GM21515 (cell line): Measurements from ENCODE around the gene WNT11.

Source experiments
- ATAC-seq: cut with Tn5 transposase; IDR thresholded peaks from one replicate; pipeline ENCODE4 v1.9.1; 2021; ENCODE audit not compliant: unreplicated experiment

The WNT11 gene

DNA sequence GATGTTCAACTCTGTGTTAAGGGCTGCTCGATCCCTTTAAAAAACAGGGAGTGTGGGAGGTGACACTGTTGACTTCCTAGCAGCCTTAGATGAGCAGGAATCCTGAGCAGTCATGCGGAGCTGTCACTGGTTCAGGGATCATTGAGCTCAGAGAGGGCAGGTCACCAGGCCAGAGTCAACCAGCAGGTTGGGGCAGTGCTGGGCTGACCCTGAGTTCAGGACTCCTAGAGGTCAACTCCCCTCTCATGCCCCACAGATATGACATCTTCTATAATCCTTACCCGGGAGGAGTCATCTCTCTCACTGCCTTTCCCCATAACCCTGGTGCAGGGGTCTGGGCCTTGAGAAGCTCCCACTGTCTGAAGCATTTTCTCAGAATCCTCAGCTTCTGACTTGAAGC, 12.9 kb upstream of the WNT11 start:
- ATAC-seq: no peak

DNA sequence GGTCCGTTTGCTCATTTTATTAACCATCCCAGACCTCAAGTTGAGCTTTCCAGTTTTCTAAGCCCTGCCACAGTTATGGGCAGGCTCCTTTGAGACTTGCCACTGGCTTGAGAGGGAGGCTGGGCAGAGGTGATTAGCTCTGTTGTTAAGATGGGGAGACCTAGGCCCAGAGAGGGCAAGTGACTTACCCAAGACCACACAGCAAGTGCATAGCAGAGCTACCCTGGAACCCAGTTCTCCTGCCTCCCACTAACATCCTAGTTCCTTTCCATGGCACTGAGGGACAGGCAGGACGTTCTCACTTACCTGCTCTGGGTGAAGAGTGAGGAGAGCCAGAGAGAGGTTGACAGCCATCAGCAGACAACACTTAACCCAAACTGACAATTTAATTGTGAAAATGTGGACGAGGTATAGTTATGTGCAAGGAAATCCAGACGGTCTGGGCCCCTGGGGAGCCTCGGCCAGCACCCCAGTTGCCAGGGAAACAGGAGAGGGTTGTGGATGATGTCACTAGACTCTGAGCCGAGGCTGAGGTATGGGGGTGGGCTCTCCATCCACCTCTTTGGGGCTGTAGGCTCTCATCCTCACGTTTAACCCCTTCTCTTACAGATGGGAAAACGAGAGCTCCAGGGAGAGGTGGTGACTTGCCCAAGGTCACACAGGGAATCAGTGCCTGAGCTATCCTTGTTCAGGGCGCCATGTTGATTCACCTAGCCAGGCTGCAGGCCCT, 12.3 kb upstream of the WNT11 start:
- no peak for ATAC-seq

DNA sequence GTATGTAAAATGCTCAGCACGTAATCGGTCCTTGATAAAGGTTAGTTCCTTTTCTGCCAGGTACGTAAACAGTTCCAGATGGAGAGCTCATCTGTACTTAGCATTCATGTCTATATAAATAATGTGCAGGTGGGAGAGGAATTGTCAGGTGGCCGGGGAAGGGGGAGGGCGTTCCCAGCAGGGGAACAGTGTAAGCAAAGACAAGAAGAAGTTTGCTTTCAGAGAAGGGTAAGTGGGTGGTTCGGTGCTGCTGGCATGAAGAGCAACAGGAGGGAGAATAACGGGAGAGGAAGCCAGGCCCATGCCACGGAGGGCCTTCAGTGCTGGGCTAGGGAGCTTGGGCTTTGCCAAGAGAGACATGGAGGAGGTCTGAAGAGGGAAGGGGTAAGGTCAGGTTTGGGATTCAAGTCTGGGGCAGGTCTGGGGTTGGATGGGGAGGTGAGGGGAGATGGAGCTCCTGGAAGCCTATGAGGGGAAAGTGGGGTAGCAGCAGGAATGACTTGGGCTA, 11.4 kb upstream of the WNT11 start:
- ATAC-seq: no peak

DNA sequence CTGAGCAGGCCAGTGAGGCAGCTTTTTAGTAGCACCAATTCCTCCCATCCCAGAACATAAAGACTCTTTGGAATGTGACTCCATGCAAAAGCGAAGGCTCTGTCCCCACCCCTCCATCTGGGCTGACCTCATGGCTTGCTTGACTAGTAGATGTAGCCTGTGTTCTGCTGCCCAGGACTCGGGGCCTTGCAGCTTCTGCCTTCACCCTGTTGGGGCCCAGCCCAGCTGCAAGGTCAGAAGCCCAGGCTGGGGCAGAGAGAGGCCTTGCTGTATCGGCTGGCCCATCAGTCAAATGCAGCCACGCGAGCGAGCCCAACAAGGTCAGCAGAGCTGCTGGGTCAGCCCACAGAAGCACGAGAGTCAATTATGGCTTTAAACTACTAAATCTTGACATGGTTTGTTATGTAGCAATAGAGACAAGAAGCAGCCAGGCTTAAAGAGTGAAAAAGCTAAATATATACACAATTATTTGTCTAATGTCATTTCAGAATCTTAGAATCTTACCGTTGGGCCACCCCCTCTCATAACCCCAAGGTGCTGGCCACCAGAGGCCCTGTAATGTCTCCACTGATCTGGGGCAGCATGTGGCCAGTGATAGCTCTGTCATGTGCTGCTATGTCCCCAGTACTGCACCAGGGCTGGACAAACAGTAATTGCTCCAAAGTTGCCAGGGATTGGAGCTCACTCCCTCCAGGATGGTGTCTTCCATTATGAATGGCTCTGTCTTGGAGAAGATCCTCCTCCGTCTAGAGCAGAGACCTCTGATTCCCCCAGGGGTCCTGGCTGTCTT, 10.4 kb upstream of the WNT11 start:
- no peak for ATAC-seq

DNA sequence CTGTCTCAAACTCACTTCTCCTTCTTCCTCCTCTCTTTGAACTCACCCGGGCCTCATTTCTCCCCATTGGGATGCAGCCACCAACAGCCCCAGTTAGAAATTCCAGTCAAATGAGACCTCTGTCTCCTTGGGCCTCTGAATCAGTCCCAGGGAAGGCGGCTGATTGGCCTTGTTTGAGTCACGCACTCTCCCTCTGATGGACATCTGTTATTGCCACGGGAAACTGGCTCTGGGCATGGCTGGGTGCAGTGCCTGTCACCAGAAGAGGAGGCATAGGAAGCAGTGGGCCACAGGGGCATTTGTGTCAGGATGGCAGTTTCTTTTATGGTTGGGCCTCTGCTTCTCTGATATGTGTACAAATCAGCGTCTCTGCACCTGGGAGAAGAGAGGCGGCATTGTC, 9.6 kb upstream of the WNT11 start:
- no peak for ATAC-seq

DNA sequence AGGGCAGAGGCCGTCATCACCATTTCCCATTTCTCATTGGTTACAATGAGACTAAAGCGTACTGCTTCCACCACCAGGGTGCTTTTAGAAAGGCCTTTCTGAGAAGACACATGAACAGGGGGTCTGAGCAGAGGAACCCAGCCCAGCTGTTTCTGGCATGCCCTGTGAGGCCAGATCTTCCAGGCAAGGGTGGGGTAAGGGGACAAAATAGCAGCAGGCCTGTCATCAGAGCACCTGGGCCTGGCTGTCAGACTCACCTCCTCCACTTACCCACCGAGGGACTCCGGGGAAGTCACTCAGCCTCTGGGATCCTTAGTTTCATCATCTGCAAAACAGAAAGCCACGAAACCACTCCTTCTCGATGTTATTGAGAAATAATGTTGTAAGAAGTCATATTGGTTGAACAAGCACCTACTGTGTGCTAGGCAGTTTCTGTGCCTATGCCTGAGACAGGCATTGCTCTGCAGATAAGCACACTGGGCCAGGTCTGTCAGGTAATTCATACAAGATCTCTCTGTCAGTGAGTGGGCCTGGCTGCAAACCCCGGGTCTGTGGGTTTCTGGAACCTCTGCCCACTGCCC, 8.8 kb upstream of the WNT11 start:
- ATAC-seq: no peak

DNA sequence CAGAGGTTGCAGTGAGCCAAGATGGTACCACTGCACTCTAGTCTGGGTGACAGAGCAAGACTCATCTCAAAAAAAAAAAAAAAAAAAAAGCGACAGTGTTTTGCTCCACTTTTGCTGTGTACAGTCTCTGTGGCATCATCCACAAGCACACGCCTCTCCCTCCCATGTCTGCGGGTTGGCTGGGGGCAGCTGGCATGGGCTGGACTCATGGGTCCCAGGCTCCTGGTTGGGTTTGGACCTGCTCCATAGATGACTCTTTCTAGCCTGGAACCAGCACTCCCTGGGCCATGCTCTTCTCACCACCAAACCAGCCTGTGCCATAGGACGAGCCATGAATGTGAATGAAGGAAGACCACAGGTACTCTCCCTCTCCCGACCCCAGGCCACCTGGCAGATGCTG, 7.9 kb upstream of the WNT11 start:
- ATAC-seq: no peak

DNA sequence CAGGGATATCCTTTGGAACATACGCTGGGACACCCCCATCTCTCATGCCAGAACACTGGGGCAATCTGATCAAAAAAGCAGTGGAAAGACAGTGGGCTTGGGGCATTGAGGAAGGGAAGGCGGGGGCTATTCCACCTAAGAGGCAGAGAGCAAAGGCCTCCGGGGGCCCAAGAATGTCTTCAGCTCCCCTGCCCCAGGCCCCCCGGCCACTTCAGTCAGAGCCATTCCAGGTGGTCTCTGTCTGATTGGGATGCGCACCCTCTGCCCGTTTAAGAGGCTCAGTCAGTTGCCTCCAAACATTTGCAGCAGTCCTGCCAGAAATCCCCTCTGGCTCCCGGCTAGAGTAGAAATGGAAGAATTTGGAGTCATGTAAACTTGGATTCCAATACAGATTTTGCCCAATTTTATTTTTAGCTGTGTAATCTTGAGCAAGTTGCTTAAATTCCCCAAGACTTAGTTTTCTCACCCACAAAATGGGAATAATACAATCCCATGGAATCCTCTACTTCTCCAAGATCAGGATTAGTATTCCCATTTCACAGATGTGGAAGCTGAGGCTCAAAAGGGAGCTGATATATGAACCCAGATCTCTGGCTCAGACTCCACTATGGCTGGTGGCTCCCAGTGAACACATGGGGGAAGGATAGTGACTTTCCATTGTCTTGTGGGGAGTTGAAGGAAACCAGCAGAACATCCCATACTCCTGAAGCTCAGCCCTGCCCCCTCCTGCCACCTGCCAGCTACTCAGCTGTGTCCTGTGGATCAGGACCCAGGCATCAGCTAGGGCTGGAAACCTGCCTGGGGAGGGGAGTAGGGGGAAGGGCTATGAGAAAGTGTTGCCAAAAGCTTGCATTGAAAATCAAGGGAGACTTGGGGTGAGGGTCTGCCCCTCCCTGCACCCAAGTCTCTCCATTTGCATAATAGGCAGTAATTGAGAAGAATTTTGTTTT, 6.1 kb upstream of the WNT11 start:
- no peak for ATAC-seq

DNA sequence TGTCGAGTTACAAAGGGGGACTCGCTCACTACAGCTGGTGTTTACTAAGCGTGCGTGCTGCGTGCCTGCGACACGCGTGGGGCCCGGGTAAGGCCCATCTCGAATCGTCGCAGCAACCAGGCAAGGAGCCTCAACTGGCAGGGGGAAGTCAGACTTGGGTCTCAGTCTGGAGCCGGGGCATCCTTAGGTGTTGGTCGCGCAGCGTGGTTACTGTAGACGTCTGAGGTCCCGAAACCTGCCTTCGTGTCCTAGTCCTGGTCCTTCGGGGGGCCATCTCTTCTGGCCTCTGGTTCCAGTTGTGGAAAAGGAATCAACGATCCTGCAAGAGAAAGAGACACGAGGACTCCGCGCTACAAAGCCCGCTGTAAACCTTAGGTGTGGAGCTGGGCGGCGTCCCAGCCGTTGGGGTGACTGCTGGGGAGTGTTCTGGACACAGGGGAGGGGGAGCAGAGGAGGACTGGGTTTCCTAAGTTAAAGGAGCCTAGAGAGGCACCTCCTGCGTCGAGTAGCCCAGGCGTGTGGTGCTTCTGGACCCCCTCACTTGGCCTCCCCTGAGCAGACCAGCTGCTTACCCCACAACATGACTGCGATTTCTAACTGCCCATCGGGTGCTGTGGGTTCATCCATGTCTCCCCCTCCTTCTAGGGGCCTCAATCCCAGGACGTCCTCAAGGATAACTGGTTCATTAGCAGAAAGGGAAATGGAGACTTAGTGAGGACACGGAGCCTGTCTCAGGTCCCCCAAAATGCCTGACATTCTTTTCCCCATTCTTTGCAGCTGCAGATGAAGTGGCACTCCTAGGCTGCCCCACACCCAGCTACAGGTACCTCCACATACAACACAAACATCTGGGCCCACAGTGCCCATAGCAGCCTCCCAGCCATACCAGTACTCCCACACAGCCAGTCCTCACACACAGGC, 4.9 kb upstream of the WNT11 start:
- ATAC-seq: no peak

DNA sequence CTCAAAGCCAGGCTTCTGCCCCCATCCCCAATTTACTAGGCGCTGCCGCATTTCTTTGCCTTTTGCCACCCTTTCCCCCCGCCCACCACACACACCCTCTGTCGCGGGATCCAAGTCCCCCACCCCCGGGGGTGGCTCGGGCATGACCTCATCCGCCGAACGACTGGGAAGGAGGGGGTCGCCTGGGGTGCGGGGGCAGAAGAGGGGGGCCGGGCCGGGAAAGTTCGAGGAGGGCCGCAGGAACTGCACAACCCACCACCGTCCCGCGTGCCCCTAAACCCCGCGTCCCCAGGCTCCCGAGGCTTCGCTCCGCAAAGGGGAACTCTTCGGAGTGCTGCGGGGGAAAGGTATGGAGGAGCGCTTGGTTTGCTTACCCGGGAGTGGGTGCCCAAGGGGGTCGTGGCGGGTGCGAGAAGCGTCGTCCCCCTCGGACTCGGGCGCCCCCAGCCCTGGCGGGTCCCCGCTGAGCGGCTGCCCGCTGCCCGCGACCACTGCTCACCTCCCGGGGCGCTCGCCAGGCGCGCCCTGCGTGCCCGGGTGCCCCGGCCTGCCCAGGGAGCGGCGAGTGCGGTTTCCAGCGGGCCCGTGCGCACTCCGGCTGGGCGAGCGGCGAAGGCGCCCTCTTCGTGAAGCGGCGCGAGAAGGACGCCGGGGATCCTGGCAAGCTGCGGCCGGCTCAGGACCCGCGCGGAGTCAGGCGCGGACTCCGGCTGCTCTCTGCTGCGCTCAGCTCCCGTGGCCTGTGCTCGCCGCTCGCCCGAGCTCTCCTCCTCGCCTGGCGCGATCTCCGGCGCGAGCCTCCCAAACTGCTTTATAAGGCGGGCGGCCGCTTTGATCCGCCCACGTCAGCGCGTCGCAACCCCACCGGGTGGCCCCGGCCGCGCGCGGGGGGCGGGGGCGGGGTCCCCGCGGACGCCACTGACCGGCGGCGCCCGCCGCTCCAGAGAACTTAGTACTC, 4.0 kb upstream of the WNT11 start:
- ATAC-seq: no peak

DNA sequence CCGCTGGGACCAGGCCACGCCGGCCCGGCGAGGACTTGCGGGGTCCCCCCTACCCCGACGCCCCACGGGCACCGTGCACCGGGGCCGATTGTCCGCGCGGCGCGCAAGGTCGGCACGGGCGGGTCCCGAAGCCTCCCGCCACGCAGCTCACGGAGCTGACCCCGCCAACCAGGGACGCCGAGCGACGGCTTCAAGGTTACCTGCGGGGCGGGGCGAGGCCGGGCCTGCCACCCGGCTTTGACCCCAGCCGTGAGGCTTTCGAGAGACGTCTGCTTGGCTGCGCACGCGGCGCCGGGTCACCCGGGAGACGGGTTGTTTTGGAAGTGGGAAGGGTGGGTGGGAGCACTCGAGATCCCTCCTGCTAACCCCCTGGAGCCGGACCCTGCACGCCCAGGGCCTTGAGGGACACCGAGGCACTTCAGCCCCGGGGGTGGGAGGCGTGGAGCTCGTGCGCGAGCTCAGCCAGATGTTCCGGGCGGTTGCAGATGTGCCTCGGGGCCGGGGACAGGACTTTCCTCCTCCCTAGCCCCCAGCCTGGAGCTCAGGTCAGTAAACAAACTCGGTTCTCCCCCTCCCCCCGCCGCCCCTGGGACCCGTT, 3.2 kb upstream of the WNT11 start:
- no peak for ATAC-seq

DNA sequence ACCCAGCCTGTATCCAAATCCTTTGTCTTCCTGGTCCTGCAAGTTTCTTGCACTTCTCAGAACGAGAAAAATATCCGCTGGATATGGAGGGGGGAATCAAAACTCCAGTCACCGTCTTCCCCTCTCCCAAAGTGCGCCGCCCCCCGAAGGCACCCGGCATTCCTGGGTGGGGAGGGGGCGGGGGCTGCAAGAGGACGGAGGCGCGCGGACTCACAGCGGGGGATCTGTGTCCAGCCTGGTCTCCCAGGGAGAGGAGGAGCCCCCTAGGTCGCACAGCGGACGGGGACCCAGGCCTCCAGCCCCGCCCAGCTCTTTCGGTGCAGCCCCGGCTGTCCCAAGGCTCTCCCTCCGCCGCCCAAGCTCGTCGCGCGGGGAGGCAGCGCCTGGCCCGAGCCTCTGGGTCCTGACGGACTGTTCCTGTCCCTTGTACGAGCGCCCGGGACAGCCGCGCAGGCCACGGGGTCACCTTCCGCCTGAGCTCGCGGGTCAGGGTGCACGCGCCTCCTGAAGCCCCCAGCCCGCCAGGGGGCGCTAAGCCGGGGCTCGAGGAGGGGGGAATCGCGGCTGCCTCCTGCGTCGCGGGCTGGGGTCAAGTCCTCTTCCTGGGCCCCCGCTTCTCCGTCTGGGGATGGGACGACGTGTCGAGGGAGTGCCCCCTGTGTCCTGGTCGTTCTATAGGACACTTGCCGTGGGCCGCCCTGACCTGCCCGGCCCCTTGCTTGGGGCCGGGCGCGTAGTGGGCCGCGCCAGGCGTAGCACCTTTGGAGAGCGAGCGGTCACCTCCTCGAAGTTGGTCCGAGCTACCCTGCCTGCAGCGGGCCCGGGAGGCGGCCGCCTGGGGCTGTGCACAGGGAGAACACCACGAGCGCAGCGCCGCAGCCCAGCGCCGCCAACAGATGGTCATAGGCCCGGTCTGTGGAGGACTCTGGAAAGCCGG, 2.4 kb upstream of the WNT11 start:
- no peak for ATAC-seq

DNA sequence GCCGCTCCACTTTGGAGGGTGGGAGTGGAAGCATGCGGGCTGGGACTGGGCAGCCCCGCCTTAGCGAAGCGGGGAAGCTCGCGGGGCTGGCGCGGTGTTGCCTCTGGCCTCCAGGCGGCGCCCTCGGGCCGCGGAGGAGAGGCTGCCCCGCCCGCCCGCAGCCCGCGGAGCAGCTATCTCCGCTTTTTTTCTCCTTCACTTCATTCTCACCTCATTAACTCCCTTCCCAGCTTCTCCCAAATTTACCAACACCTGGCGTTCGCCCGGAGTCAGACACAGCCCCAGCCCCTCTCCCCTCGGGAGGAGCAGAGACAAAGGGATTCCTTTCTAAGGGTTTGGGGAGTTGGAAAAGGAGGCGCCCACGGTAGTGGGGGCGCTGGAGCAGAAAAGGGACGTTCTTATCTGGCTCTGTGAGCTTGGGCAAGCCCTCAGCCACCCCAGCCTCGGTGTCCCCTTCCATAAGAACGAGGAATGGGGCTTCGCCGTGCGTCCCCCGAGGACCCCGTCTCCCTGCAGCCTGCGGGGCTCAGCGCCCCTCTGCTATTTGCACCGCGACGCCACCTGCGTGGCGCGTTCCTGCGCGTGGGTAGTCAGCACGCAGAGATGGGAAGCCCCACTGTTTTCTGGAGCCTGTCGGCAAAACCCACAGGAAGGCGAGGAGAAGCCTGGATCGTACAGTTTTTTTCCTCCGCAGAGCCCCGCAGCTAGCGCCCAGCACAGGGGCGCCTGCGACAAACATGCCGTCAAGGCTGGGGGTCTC, 1.5 kb upstream of the WNT11 start:
- ATAC-seq: peak; percentile 50

DNA sequence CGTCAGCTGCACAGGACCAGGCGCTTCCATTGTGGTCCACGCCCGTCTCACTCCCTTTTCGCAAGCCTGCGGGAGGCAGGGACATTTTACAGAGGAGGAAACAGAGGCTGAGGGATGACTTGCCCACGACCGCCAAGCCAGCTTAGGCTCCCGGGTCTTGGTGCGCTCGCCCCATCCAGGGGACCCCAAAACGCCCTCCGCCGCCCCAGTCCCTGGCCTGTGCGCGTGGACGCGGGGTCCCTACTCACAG, 300 bp downstream of the WNT11 start:
- no peak for ATAC-seq

DNA sequence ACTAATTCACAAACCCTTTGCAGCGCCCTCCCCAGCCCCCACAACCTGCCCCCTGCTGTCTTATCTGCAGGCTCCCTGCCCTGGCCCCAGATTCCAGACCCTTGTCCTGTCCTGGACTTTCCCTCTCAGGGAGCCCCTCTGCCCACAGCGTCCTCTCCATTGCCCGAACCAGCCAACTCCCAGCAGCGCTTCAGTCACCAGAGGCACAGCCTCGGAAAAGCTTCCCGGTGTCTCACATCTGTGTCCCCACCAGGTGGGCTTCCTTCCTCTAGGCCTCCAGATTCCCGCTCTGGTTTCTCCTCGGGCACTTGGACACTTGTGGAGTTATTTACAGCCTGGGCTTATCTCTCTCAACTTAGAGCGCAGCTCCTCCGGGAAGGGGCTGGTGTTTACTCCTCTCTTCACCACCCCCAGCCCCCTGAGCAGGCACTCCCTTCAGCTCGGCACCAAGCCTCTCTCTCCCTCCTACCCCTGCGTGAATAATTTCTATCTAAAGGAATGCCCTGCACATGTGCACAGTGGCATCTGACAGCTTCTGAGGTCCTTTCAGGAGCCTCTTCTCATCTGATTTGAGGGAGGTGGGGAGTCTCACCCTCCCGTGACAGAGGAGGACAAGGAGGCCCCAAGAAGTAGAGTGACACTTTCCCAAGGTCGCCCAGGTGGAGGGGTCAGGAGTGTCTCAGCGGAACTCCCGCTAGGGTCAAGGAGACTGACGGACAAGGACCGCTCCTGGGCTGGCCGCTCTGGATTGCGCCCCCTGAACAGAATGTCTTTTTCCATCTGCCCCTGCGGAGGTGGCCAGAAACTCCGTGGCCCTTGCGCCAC, 838 bp downstream of the WNT11 start:
- ATAC-seq: no peak

DNA sequence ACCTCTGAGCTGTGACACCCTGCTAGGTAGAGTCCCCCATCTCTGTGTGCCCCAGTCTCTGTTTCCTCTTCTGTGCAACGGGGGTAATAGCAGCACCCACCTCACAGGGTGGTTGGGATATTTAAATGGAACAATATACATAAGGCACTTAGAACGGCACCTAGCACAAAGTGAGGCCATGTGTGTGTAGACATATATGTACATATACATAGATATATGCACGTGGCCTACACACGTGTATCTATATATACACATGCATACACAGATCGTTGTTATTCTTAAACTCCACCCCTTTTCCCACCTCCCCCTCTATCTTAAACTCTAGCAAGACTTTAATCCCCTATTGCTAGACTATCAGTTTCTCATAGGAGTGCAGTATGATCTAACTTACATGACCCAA, 2.4 kb downstream of the WNT11 start:
- no peak for ATAC-seq
